Activated naive CD8-positive, alpha-beta T cell treated with anti-CD3 and anti-CD28 coated beads, Interleukin-2, amount 10 ng/mL, durations not matched to agents 7 days and 5 days (primary cell): ENCODE data around the gene PRR20G. TPM values are rescaled to one million over a fixed set of nuclear protein-coding genes. Genes with fewer than 3 reads are reported as not detected.

Experiments used
- ATAC-seq: fragments of 150-1000 bp; cut with Tn5 transposase; one replicate; pipeline ENCODE4 v1.10.0; 2021; ENCODE audit warnings: low read depth, moderate library complexity
- POLR2A ChIA-PET: fragments of 350-600 bp; sonication (Branson Sonifier 250); formaldehyde crosslinking; loops from one replicate; lab custom pipeline; 2021; ENCODE audit warnings: antibody characterized with exemption; lab: Charles Lee
- DNase-seq: peaks from one replicate; pipeline ENCODE4 v3.0.0; 2021
- H3K27ac Mint-ChIP-seq: one replicate; pipeline ENCODE4 v1.8.0; 2022; ENCODE audit warnings: mild to moderate bottlenecking, mixed read lengths
- H3K27me3 Mint-ChIP-seq: one replicate; pipeline ENCODE4 v1.8.0; 2022; ENCODE audit warnings: mild to moderate bottlenecking, moderate library complexity, mixed read lengths
- H3K36me3 Mint-ChIP-seq: one replicate; pipeline ENCODE4 v1.8.0; 2021; ENCODE audit warnings: mild to moderate bottlenecking, mixed read lengths
- H3K4me1 Mint-ChIP-seq: one replicate; pipeline ENCODE4 v1.8.0; 2021; ENCODE audit warnings: mixed read lengths
- H3K4me3 Mint-ChIP-seq: one replicate; pipeline ENCODE4 v1.8.0; 2022; ENCODE audit warnings: mild to moderate bottlenecking, moderate library complexity, mixed read lengths
- H3K9me3 Mint-ChIP-seq: one replicate; pipeline ENCODE4 v1.8.0; 2021; ENCODE audit warnings: mixed read lengths
- total RNA-seq, 2 experiments: library from RNA; stranded (reverse); gene quantifications; one replicate each; pipeline ENCODE4 v1.2.3, GENCODE V29; 2021

Gene PRR20G
- total RNA-seq, 2 experiments from 2014 or later: not detected

DNA sequence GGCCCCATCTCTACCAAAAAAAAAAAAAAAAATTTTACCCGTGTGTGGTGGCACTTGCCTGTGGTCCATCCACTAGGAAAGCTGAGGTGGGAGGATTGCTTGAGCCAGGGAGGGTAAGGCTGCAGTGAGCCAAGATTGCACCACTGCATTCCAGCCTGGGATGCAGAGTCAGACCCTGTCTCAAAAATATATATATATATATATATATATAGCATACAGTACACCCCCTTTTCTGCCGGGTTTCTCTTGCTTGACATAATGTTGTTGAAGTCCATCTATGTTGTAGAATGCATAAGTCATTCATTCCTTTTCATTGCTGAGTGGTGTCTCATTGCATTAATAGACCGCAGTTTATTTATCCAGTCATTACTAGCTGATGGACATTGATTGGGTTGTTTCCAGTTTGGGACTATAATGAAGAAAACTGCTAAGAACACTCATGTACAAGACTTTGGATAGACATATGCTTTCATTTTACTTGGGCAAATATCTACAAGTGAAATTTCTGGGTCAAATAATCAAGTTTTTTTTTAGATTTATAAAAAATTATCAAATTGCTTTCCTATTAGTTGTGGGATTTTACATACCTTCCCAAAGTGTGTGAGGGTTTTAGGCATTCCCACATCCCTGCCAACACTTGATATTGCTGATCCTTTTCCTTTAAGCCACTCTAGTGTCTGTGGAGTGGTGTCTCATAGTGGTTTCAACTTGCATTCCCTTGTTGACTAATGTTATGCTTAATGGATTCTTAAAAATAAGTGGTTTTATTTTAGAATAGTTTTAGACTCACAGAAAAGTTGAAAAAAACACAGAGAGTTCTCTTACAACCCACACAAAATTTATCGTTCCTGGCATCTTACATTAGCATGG lies 2.1 kb upstream of the PRR20G start:
- Mint-ChIP-seq H3K4me3 (no peak overlapping the region), H3K27ac (no peak overlapping the region), H3K36me3 (no peaks in the 10 kb centered on the region), H3K27me3 (peaks cover 7% of the 10 kb centered on the region), H3K9me3 (no peaks in the 10 kb centered on the region), H3K4me1 (no peaks in the 10 kb centered on the region)
- POLR2A ChIA-PET: interaction anchor here (0.7 kb wide), 1 partner anchor 605 kb away, joined by 3 read pairs; no protein-coding TSS in a partner anchor
- peak; percentile 31 for ATAC-seq
- DNase-seq: no peak

DNA sequence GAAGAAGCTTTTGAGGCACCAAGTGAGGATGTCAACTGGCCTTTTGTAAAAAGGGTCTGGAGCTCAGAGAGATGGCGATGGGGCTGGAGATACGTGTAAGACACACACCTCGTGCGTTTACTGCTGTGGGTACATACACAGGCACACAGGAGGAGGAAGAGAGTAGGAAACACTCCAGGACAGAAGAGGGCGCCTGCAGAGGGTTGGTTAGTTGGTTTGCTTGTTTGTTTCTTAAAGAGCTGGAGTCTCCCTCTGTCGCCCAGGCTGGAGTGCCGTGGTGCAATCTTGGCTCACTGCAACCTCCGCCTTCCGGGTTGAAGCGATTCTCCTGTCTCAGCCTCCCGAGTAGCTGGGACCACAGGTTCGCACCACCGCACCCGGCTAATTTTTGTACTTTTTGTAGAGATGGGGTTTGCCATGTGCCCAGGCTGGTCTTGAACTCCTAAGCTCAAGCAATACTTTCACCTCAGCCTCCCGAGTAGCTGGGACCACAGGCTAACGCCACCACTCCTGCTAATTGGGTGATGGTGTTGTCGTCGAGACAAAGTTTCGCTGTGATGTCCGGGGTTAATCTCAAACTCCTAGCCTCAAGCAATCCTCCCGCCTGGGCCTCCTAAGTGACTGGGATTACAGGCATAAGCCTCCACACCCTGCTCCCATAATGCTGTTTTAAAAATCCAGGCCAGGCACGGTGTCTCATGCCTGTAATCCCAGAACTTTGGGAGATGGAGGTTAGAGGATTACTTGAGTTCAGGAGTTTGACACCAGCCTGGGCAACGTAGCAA lies 1.3 kb upstream of the PRR20G start:
- no peaks in the 10 kb centered on the region for H3K9me3 Mint-ChIP-seq
- no peak overlapping the region for H3K27ac Mint-ChIP-seq
- ATAC-seq (peak; percentile 50), DNase-seq (peak; percentile 38)
- H3K36me3 Mint-ChIP-seq: no peaks in the 10 kb centered on the region
- H3K4me3 Mint-ChIP-seq: no peak overlapping the region
- peaks cover 4% of the 10 kb centered on the region for H3K27me3 Mint-ChIP-seq
- H3K4me1 Mint-ChIP-seq: no peaks in the 10 kb centered on the region
- POLR2A ChIA-PET: interaction anchor here (0.7 kb wide), 1 partner anchor 604 kb away, joined by 3 read pairs; no protein-coding TSS in a partner anchor

DNA sequence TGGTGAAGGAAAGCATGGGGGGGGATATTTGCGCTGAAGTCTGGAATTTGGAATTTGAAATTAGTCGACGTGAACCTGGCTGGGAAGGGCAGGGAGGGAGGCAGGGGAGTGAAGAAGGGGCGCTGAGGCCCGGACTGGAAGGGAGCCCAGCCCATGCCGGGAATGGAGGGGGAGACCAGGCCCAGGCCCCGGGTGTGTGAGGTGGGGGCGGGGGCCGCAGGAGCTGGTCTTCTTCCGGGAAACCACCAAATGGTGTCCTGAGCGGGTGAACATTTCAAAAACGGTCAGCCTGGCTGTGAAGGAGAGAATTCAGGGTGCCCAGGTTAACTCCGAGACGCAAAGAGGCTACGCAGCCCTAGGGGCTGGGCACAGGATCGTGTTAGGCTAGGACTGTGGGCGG lies 497 bp upstream of the PRR20G start:
- ATAC-seq (no peak), DNase-seq (no peak)
- Mint-ChIP-seq H3K27ac (no peak overlapping the region), H3K4me3 (no peak overlapping the region), H3K4me1 (no peaks in the 10 kb centered on the region), H3K27me3 (peaks cover 4% of the 10 kb centered on the region), H3K9me3 (no peaks in the 10 kb centered on the region), H3K36me3 (no peaks in the 10 kb centered on the region)
- POLR2A ChIA-PET: no interaction called here

DNA sequence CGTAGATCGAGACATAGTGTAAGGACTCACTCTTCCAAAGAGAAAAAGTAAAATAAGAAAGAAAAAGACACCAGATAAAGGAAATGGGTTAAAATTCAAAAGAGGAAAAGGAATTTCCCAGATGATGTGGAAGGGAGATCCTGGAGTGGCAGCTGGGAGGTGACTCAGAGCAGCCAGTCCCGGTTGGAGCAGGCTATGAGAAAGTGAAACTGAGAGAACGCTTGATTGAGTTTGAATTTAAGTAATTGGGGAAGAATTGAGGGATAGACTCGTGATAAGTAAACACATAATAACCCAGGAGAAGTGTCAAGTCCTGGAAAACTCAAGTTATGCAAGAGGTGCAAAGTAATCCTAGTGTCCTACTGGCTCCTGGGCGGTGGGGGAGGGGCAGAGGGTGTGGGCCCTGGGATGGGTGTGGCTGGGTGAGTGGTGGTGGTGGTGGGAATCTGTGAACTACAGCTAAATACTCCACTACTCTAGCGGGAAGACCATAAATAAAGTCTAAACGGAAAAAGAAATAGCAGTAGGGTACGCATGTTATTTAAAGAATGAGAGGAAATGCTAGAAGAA lies 1.2 kb downstream of the PRR20G start:
- H3K4me3 Mint-ChIP-seq: no peak overlapping the region
- no peak overlapping the region for H3K27ac Mint-ChIP-seq
- no peak for DNase-seq

DNA sequence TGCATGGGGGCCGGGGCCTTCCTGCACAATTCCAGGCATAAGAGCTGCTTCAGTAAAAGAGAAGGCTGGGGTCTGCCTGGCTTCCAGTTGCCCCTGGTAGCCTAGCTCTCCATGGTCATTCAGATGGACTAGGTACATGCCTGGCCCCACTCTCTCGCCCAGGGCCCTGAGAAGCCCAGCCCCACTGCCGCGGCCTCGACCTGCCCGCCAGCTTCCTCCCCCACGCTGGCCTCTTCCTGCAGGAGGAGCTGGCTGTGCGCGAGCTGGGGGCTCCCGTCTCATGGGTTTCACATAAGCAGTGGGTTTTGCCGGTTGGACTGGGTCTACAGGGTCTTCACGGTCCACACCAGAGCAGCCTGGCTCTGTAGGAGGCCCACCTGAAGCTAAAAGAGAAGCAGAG lies 3.6 kb downstream of the PRR20G start:
- H3K36me3 Mint-ChIP-seq: no peaks in the 10 kb centered on the region
- ATAC-seq (no peak), DNase-seq (no peak)
- H3K9me3 Mint-ChIP-seq: no peaks in the 10 kb centered on the region
- no peaks in the 10 kb centered on the region for H3K4me1 Mint-ChIP-seq
- no peak overlapping the region for H3K4me3 Mint-ChIP-seq
- peaks cover 4% of the 10 kb centered on the region for H3K27me3 Mint-ChIP-seq
- POLR2A ChIA-PET: no interaction called here
- no peak overlapping the region for H3K27ac Mint-ChIP-seq

More for the DNA sequence above, 1.2 kb downstream of the PRR20G start:
- no peaks in the 10 kb centered on the region for H3K36me3 Mint-ChIP-seq
- H3K27me3 Mint-ChIP-seq: peaks cover 4% of the 10 kb centered on the region
- no peaks in the 10 kb centered on the region for H3K9me3 Mint-ChIP-seq
- no peaks in the 10 kb centered on the region for H3K4me1 Mint-ChIP-seq
- POLR2A ChIA-PET: no interaction called here
- no peak for ATAC-seq

DNA sequence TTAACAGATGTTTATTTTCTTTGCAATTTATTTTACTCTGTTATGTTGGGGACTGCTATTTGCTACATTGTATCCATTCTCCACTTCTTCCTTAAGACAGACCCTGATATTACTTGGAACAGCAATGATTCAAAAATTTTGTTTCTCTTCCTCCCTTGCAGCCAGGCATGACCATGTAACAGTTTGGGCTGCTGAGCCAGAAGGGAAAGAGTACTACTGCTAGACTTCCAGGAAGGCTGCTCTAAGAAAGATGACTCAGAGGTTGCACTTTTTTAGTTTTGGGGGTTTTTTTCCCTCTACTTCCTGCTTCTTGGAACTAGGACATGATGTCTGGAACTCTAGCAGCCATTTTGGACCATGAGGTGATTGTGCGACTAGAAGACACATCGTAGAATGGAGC lies 10.3 kb downstream of the PRR20G start:
- peaks cover 2% of the 10 kb centered on the region for H3K27me3 Mint-ChIP-seq
- POLR2A ChIA-PET: no interaction called here
- peaks cover 2% of the 10 kb centered on the region for H3K4me1 Mint-ChIP-seq
- DNase-seq (no peak), ATAC-seq (no peak)
- H3K36me3 Mint-ChIP-seq: no peaks in the 10 kb centered on the region
- H3K27ac Mint-ChIP-seq: no peak overlapping the region
- no peak overlapping the region for H3K4me3 Mint-ChIP-seq
- H3K9me3 Mint-ChIP-seq: peaks cover 5% of the 10 kb centered on the region

DNA sequence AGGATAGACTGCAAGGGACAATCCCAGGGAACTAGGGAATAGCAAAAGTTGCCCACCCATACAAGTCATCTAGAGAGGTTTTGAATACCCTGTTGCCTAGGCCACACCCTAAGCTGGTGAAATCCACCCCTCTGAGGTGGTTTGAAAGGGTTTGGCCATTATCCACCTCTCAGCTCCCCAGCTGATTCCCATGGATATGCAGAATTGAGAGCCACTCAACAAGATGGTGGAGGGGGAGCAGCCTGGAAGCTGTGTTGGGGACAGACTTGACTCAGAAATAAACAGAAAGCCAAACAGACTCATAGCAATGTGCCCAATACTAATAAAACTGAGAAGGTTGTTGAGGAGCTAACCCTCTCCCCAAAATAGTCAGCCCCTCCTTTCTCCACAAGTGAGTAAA lies 10.9 kb downstream of the PRR20G start:
- Mint-ChIP-seq H3K4me1 (peaks cover 2% of the 10 kb centered on the region), H3K4me3 (no peak overlapping the region), H3K9me3 (peaks cover 7% of the 10 kb centered on the region), H3K36me3 (no peaks in the 10 kb centered on the region), H3K27me3 (peaks cover 2% of the 10 kb centered on the region), H3K27ac (no peak overlapping the region)
- no peak for DNase-seq
- no peak for ATAC-seq
- POLR2A ChIA-PET: no interaction called here

DNA sequence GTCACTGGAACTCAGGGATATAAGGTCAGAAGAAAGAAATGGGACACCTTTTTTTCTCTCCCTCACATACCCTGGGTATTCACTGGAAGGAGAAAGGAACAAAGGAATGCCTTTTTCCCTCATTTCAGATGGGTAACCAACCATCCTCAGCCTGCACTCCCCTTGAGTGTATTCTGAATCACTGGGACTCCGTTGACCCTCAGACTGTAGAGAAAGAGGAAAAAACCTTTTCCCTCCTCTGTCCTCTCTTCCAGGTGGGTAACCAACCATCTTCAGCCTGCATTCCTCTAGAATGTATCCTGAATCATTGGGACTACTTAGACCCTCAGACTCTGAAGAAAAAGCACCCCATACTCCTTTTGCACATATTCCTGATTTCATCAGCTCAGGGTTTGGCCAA lies 11.4 kb downstream of the PRR20G start:
- no peak overlapping the region for H3K4me3 Mint-ChIP-seq
- H3K36me3 Mint-ChIP-seq: no peaks in the 10 kb centered on the region
- POLR2A ChIA-PET: no interaction called here
- ATAC-seq: no peak
- H3K27me3 Mint-ChIP-seq: peaks cover 2% of the 10 kb centered on the region
- DNase-seq: no peak
- H3K27ac Mint-ChIP-seq: no peak overlapping the region
- H3K9me3 Mint-ChIP-seq: peaks cover 7% of the 10 kb centered on the region
- H3K4me1 Mint-ChIP-seq: peaks cover 2% of the 10 kb centered on the region

DNA sequence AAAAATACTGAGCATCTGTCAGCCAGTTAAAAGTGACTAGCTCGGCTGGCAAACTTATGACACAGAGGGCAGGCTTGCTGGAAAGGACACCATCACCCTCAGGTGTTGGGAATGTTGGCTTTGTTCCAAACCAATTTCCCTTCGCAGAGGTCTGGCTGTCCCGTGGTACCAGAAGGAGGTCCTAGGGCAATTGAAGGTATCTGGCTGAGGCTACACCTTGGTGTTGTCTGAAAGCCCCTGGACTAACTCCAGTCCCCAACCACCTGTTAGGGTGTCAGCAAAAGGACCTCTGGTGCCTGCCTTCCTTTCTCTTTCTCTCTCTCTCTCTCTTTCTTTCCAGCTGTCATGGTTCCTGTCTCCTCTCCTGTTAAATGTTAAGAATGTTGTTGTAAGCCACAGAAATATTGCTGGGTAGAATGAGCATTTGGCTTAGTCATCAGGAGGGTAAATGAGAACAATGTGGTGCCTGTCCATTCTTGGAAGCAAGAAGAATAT lies 12.5 kb downstream of the PRR20G start:
- Mint-ChIP-seq H3K27ac (no peak overlapping the region), H3K4me1 (peaks cover 2% of the 10 kb centered on the region), H3K9me3 (peaks cover 7% of the 10 kb centered on the region), H3K27me3 (peaks cover 2% of the 10 kb centered on the region), H3K36me3 (no peaks in the 10 kb centered on the region), H3K4me3 (no peak overlapping the region)
- DNase-seq (no peak), ATAC-seq (no peak)
- POLR2A ChIA-PET: no interaction called here

DNA sequence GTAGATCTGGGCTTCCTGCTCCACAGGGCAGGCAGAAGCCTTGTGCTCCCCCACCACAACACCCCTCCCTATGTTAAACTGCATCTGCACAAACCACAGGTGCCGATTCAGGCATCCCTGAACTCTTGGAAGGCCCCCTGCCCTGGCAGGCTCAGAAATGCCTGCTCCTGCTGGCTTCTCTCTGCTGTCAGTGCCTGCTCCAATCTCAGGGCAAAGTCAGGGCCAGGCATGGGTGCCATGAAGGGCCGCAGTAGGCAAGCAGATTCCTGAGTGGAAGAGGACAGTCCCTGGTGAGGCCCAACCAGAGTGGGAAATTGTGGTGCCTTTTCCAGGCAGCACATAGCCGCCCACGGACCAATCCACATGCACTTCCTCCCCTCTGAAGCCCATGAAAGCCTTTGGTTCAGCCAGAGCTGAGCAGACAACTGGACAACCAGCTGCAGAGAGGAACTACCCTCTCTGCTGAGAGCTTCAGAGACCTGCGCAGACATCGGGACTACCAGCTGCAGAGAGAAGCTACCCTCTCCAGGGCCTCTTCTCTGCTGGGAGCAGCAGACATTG lies 13.6 kb downstream of the PRR20G start:
- POLR2A ChIA-PET: no interaction called here
- Mint-ChIP-seq H3K9me3 (peaks cover 7% of the 10 kb centered on the region), H3K27me3 (peaks cover 2% of the 10 kb centered on the region), H3K4me1 (peaks cover 2% of the 10 kb centered on the region), H3K36me3 (no peaks in the 10 kb centered on the region), H3K27ac (no peak overlapping the region), H3K4me3 (no peak overlapping the region)
- DNase-seq: no peak
- ATAC-seq: no peak

DNA sequence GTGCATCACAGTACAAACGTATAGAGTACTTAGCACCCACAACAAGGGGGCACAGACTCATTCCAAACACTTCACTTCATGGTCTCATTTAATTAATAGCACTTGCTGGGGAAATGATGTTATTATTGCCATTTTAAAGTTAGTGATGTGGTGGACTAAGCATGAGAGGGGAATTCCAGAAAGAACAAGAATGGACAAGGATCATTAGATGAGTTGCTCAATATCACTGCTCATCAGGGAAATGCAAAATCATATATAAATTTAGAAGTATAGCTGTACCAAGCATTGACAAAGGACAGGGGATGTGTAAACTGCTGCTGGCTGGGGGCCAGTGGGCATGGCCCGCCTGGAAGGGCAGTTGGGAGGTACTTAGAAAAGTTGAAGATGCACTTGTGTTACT lies 14.6 kb downstream of the PRR20G start:
- POLR2A ChIA-PET: no interaction called here
- DNase-seq (no peak), ATAC-seq (no peak)
- peaks cover 2% of the 10 kb centered on the region for H3K4me1 Mint-ChIP-seq
- peaks cover 5% of the 10 kb centered on the region for H3K27me3 Mint-ChIP-seq
- peaks cover 11% of the 10 kb centered on the region for H3K9me3 Mint-ChIP-seq
- H3K27ac Mint-ChIP-seq: no peak overlapping the region
- no peak overlapping the region for H3K4me3 Mint-ChIP-seq
- H3K36me3 Mint-ChIP-seq: no peaks in the 10 kb centered on the region

DNA sequence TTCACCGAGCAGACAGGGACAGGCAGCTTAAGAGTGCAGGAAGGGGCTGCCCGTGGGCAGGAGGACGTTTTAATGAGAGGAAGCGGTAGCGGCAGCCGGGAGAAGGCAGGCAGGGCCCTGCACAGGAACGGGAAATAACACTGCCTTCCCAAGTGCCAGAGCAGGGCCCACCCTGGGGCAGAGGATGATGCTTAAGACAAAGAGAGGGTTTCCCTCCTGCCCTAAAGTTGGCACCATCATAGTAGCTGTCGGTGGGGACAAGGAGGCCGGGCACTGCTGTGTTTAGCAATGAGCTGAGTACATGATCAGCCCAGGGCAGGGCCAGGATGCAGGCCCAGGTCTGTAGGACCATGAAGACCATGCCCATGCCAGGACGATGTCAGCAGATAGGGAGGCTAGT lies 21.7 kb downstream of the PRR20G start:
- Mint-ChIP-seq H3K27ac (no peak overlapping the region), H3K36me3 (peaks cover 3% of the 10 kb centered on the region), H3K9me3 (peaks cover 7% of the 10 kb centered on the region), H3K4me3 (no peak overlapping the region), H3K27me3 (peaks cover 3% of the 10 kb centered on the region), H3K4me1 (no peaks in the 10 kb centered on the region)
- ATAC-seq (no peak), DNase-seq (no peak)
- POLR2A ChIA-PET: no interaction called here

DNA sequence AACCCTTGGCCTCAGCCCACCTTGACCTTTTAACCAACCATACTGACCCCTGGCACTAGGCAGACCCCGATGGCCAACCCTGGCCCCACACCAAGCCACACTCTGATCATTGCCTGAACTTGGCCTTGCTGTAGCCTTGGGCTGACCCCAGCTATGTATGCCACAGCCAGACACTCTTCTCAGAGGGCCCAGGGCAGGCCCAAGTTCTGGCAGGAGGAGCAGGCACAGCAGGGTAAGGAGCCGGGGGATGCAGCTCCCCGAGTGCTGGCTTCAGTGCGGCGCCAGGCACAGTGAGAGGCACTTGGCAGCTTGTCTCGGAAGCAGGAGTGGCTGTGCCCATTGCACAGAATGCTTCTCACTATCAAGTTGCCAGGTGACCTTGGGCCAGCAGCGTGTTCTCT lies 22.3 kb downstream of the PRR20G start:
- H3K36me3 Mint-ChIP-seq: peaks cover 3% of the 10 kb centered on the region
- DNase-seq: no peak
- H3K4me1 Mint-ChIP-seq: no peaks in the 10 kb centered on the region
- no peak for ATAC-seq
- H3K27ac Mint-ChIP-seq: no peak overlapping the region
- peaks cover 3% of the 10 kb centered on the region for H3K27me3 Mint-ChIP-seq
- H3K4me3 Mint-ChIP-seq: no peak overlapping the region
- POLR2A ChIA-PET: no interaction called here
- peaks cover 7% of the 10 kb centered on the region for H3K9me3 Mint-ChIP-seq
